Keratinocyte (primary cell): ENCODE data around the gene MED8. TPM values are rescaled to one million over a fixed set of nuclear protein-coding genes. Genes with fewer than 3 reads are reported as not detected.

ENCODE experiments used
- DNase-seq: peaks from one replicate; pipeline ENCODE4 v3.0.0-alpha.2; 2011; ENCODE audit warnings: low read depth, missing footprints, low spot score
- FAIRE-seq: peaks from 2 replicates; lab custom pipeline; 2011; peaks lifted over from hg19 to GRCh38; lab: Jason Lieb, UNC
- H2AFZ ChIP-seq: 2 replicates; pipeline ENCODE4 v1.6.0; 2012; ENCODE audit warnings: low read length, control low read depth, inconsistent platforms; ENCODE audit not compliant: control insufficient read depth
- H3K27ac ChIP-seq: 2 replicates; pipeline ENCODE4 v1.5.1; 2011; ENCODE audit warnings: low read length; ENCODE audit not compliant: control insufficient read depth, insufficient read depth
- H3K27me3 ChIP-seq: 3 replicates; pipeline ENCODE4 v1.6.0; 2011; ENCODE audit warnings: low read length; ENCODE audit not compliant: control insufficient read depth, insufficient read depth; ENCODE audit errors: extremely low read depth
- H3K36me3 ChIP-seq, 2 experiments: 2 replicates in 1 of 2; 3 replicates in 1 of 2; pipeline ENCODE4 v1.5.1; 2011; ENCODE audit warnings: low read length in 2 of 2, mild to moderate bottlenecking in 1 of 2; ENCODE audit not compliant: control insufficient read depth in 2 of 2, insufficient read depth in 2 of 2; ENCODE audit errors: extremely low read depth in 1 of 2
- H3K4me1 ChIP-seq: 3 replicates; pipeline ENCODE4 v1.5.1; 2011; ENCODE audit warnings: low read length; ENCODE audit not compliant: control insufficient read depth, insufficient read depth; ENCODE audit errors: extremely low read depth
- H3K4me2 ChIP-seq: 3 replicates; pipeline ENCODE4 v1.6.0; 2011; ENCODE audit warnings: low read depth, low read length; ENCODE audit not compliant: control insufficient read depth, insufficient read depth; ENCODE audit errors: extremely low read depth
- H3K4me3 ChIP-seq, 3 experiments: fragments of 200-600 bp in 1 of 3; sonication (generic) in 1 of 3; 2 replicates in 2 of 3; 3 replicates in 1 of 3; pipeline ENCODE4 v1.5.1; 2011 to 2016; ENCODE audit warnings: low read length in 3 of 3, mild to moderate bottlenecking in 3 of 3, control low read depth in 2 of 3, inconsistent platforms in 1 of 3, low read depth in 1 of 3, mixed read lengths in 1 of 3, mixed run types in 1 of 3, moderate library complexity in 1 of 3; ENCODE audit not compliant: control insufficient read depth in 2 of 3, insufficient read depth in 2 of 3; ENCODE audit errors: extremely low read depth in 1 of 3
- H3K79me2 ChIP-seq: 2 replicates; pipeline ENCODE4 v1.6.0; 2012; ENCODE audit warnings: low read length; ENCODE audit not compliant: control insufficient read depth, insufficient read depth
- H3K9ac ChIP-seq: 3 replicates; pipeline ENCODE4 v1.6.0; 2011; ENCODE audit warnings: low read length; ENCODE audit not compliant: control insufficient read depth, insufficient read depth; ENCODE audit errors: extremely low read depth
- H3K9me1 ChIP-seq: 3 replicates; pipeline ENCODE4 v1.6.0; 2011; ENCODE audit warnings: low read length; ENCODE audit not compliant: control insufficient read depth, insufficient read depth; ENCODE audit errors: extremely low read depth
- H3K9me3 ChIP-seq: 2 replicates; pipeline ENCODE4 v1.5.1; 2012; ENCODE audit warnings: low read depth, low read length; ENCODE audit not compliant: control insufficient read depth
- H4K20me1 ChIP-seq: 3 replicates; pipeline ENCODE4 v1.6.0; 2011; ENCODE audit warnings: low read length; ENCODE audit not compliant: control insufficient read depth, insufficient read depth; ENCODE audit errors: extremely low read depth
- CTCF ChIP-seq, 3 experiments: IDR thresholded peaks in 1 of 3; conservative IDR thresholded peaks in 1 of 3; optimal IDR thresholded peaks in 1 of 3; 2 replicates in 2 of 3; 3 replicates in 1 of 3; pipeline versions ENCODE3 to v1.5.1; 2011; ENCODE audit warnings: low read length in 3 of 3, mild to moderate bottlenecking in 3 of 3, moderate library complexity in 2 of 3, control low read depth in 1 of 3, inconsistent platforms in 1 of 3; ENCODE audit not compliant: insufficient read depth in 2 of 3; ENCODE audit errors: extremely low read depth in 1 of 3
- EZH2 ChIP-seq: IDR thresholded peaks from one replicate; pipeline ENCODE4 v1.6.1; 2012; ENCODE audit warnings: inconsistent platforms, mild to moderate bottlenecking, low read length, moderate library complexity
- dilution Hi-C: fragments of 300-500 bp; cut with MboI; formaldehyde crosslinking; loops from one replicate; pipeline ENCODE4 v1.7.0; 2020; ENCODE audit warnings: low sequenced_read_pairs; ENCODE audit not compliant: extremely low pct_ligation_motif_present
- polyA plus RNA-seq, 5 experiments: library from polyadenylated mRNA; depleted of rRNA in 3 of 5; stranded (reverse) in 3 of 5; stranded (forward) in 1 of 5; unstranded in 1 of 5; fragments of >200 nt; gene quantifications; 1 replicate in 1 of 5; 2 replicates in 3 of 5; 3 replicates in 1 of 5; pipeline versions ENCODE4 v1.2.1 to v1.2.3, GENCODE V29; 2011 to 2012; ENCODE audit warnings: missing spikeins in 2 of 5, low read depth in 1 of 5, low replicate concordance in 1 of 5

MED8 gene
- polyA plus RNA-seq, 1 donor (not counting 4 experiments of a cell fraction or from before 2014, with no cell fraction given) = 14.3 TPM

GRCh38 chr1:43438576-43438952 is 49.0 kb upstream of the MED8 start:
- Histone ChIP-seq H3K4me1 (no peaks in the 10 kb centered on the region), H3K27ac (no peak overlapping the region), H3K36me3 (peaks cover 32 to 44% of the 10 kb centered on the region in 2 experiments), H3K9me3 (no peaks in the 10 kb centered on the region), H3K4me3 (no peak overlapping the region), H3K79me2 (no peaks in the 10 kb centered on the region), H3K4me2 (no peak overlapping the region), H4K20me1 (no peaks in the 10 kb centered on the region), H2AFZ (no peak overlapping the region), H3K9ac (no peak overlapping the region), H3K9me1 (no peaks in the 10 kb centered on the region), H3K27me3 (no peaks in the 10 kb centered on the region)
- FAIRE-seq (no peak), DNase-seq (no peak)
- dilution Hi-C loops = no loop called here
- no peak for TF ChIP-seq CTCF (optimal IDR thresholded peaks at IDR 0.05 in 1 of 3, IDR thresholded peaks at IDR 0.05 in 1 of 3, conservative IDR thresholded peaks at IDR 0.05 in 1 of 3; ENCODE audit: extremely low read depth in 1 of 3, insufficient read depth in 2 of 3, low read length in 3 of 3)
- no peak for TF ChIP-seq EZH2

DNA sequence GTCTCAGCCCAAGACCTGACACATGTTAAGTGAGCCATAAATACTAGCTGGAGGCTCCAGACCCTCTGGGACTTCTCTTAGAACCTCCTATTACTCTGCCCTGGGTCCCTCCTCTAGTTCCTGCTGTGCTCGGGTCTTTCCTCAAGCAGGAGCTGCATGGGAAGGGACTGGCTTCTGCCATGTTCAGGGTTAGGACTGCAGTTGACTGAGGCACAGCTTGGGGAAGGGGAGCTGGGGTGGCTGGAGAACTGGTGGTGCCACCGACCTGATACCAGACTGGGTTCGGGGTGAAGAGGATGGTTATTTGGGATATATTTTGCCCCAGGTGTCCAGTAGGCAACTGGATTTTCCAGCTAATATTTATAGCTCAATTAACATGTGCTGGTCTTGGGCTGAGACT is 48.4 kb upstream of the MED8 start:
- Histone ChIP-seq H3K4me2 (no peak overlapping the region), H4K20me1 (no peaks in the 10 kb centered on the region), H3K79me2 (no peaks in the 10 kb centered on the region), H3K9me3 (no peaks in the 10 kb centered on the region), H3K27me3 (no peaks in the 10 kb centered on the region), H3K9me1 (no peaks in the 10 kb centered on the region), H3K36me3 (peaks cover 31 to 41% of the 10 kb centered on the region in 2 experiments), H3K4me3 (no peak overlapping the region), H3K4me1 (no peaks in the 10 kb centered on the region), H2AFZ (no peak overlapping the region), H3K9ac (no peak overlapping the region), H3K27ac (no peak overlapping the region)
- FAIRE-seq (no peak), DNase-seq (no peak)
- TF ChIP-seq EZH2 = no peak
- no peak for TF ChIP-seq CTCF (optimal IDR thresholded peaks at IDR 0.05 in 1 of 3, IDR thresholded peaks at IDR 0.05 in 1 of 3, conservative IDR thresholded peaks at IDR 0.05 in 1 of 3; ENCODE audit: extremely low read depth in 1 of 3, insufficient read depth in 2 of 3, low read length in 3 of 3)
- dilution Hi-C loops = no loop called here
